Liver (tissue), 3 donors: Measurements from ENCODE around the gene OARD1.

Experiments used
- FOXA2 ChIP-seq: IDR thresholded peaks from 2 replicates; pipeline ENCODE4 v1.6.1; 2016; ENCODE audit warnings: antibody characterized with exemption
- JUND ChIP-seq, 2 donors: IDR thresholded peaks; 2 replicates each; pipeline ENCODE4 v1.6.1; 2016; ENCODE audit warnings: antibody characterized with exemption in 2 of 2
- RAD21 ChIP-seq, 2 donors: IDR thresholded peaks; 2 replicates each; pipeline ENCODE4 v1.6.1; 2016; ENCODE audit warnings: antibody characterized with exemption in 2 of 2, mild to moderate bottlenecking in 2 of 2
- TAF1 ChIP-seq: conservative IDR thresholded peaks from 2 replicates; pipeline ENCODE4 v1.6.1; 2016; ENCODE audit warnings: antibody characterized with exemption, mild to moderate bottlenecking
- YY1 ChIP-seq: IDR thresholded peaks from 2 replicates; pipeline ENCODE4 v1.6.1; 2016; ENCODE audit warnings: antibody characterized with exemption, mild to moderate bottlenecking
- TF ChIP-seq, protein P1 (sequence below): IDR thresholded peaks from 2 replicates; pipeline ENCODE4 v1.6.1; 2016; ENCODE audit warnings: antibody characterized with exemption
- TF ChIP-seq, protein P2 (sequence below): IDR thresholded peaks from 2 replicates; pipeline ENCODE4 v1.6.1; 2016; ENCODE audit warnings: antibody characterized with exemption
- TF ChIP-seq, protein P3 (sequence below): fragments of 150-350 bp; IDR thresholded peaks from 2 replicates; pipeline ENCODE4 v1.5.1; 2017; ENCODE audit warnings: improper control_type of control experiment, low read depth, low read length; ENCODE audit not compliant: missing input control
- TF ChIP-seq, protein P4 (sequence below): IDR thresholded peaks from 2 replicates; pipeline ENCODE4 v1.6.1; 2016; ENCODE audit warnings: antibody characterized with exemption
- donor health status: healthy.
- donor health status: healthy.

DNA sequence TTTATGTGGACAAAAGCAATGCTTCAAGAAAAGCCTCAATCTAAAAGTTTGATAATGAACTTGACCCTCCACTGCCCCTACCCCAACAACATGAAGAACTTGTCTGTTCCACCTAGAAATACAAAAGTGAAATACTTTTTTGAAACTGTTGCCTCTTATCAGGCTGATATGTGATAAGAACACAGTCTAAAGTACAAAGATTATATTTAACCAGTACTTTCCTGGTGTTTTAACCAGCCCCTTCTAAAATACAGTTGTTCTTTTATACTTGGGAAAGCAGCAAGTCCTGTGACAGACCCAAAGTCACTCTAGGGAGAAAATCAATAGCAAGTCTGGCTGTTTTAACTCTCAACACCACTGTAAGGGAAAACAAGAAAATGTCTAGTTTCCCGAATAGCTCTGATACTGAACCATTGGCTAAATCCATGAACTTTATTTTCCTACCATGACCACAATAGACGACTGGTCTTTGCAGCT is 6.6 kb downstream of the OARD1 start:
- TF ChIP-seq, protein P1, sequence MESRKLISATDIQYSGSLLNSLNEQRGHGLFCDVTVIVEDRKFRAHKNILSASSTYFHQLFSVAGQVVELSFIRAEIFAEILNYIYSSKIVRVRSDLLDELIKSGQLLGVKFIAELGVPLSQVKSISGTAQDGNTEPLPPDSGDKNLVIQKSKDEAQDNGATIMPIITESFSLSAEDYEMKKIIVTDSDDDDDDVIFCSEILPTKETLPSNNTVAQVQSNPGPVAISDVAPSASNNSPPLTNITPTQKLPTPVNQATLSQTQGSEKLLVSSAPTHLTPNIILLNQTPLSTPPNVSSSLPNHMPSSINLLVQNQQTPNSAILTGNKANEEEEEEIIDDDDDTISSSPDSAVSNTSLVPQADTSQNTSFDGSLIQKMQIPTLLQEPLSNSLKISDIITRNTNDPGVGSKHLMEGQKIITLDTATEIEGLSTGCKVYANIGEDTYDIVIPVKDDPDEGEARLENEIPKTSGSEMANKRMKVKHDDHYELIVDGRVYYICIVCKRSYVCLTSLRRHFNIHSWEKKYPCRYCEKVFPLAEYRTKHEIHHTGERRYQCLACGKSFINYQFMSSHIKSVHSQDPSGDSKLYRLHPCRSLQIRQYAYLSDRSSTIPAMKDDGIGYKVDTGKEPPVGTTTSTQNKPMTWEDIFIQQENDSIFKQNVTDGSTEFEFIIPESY = no peak
- TF ChIP-seq TAF1 (no peak), YY1 (no peak), RAD21 (IDR thresholded peaks at IDR 0.05) (peak in 1 of 2 donors; percentile 36), JUND (IDR thresholded peaks at IDR 0.05) (peak; percentile 49 to 58), FOXA2 (no peak)
- TF ChIP-seq, protein P2, sequence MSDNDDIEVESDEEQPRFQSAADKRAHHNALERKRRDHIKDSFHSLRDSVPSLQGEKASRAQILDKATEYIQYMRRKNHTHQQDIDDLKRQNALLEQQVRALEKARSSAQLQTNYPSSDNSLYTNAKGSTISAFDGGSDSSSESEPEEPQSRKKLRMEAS = peak; percentile 30
- TF ChIP-seq, protein P3, sequence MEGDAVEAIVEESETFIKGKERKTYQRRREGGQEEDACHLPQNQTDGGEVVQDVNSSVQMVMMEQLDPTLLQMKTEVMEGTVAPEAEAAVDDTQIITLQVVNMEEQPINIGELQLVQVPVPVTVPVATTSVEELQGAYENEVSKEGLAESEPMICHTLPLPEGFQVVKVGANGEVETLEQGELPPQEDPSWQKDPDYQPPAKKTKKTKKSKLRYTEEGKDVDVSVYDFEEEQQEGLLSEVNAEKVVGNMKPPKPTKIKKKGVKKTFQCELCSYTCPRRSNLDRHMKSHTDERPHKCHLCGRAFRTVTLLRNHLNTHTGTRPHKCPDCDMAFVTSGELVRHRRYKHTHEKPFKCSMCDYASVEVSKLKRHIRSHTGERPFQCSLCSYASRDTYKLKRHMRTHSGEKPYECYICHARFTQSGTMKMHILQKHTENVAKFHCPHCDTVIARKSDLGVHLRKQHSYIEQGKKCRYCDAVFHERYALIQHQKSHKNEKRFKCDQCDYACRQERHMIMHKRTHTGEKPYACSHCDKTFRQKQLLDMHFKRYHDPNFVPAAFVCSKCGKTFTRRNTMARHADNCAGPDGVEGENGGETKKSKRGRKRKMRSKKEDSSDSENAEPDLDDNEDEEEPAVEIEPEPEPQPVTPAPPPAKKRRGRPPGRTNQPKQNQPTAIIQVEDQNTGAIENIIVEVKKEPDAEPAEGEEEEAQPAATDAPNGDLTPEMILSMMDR = no peak
- TF ChIP-seq, protein P4, sequence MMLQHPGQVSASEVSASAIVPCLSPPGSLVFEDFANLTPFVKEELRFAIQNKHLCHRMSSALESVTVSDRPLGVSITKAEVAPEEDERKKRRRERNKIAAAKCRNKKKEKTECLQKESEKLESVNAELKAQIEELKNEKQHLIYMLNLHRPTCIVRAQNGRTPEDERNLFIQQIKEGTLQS = no peak
